ENCODE results near the gene INSC.

INSC gene

GRCh38 chr11:15212876-15213275, 98.2 kb downstream of the INSC start:
- no peak for DNase-seq (ENCODE audit: low read depth)
- H3K4me3 ChIP-seq (ENCODE audit: low read depth, low read length) = no peak overlapping the region
- in situ Hi-C loops (cut with HindIII; ENCODE audit: low sequenced_read_pairs) = no loop called here
- TF ChIP-seq CTCF (IDR thresholded peaks at IDR 0.05; ENCODE audit: low read depth, low read length, missing control alignments) = no peak

- H3K4me3 ChIP-seq (ENCODE audit: low read depth, low read length) = no peak overlapping the region
- in situ Hi-C loops (cut with HindIII; ENCODE audit: low sequenced_read_pairs) = no loop called here
- no peak for TF ChIP-seq CTCF (IDR thresholded peaks at IDR 0.05; ENCODE audit: low read depth, low read length, missing control alignments)
- DNase-seq (ENCODE audit: low read depth) = no peak
Observed at GRCh38 chr11:15213471-15214231, 98.9 kb downstream of the INSC start.

- TF ChIP-seq CTCF (IDR thresholded peaks at IDR 0.05; ENCODE audit: low read depth, low read length, missing control alignments) = no peak
- DNase-seq (ENCODE audit: low read depth) = no peak
- in situ Hi-C loops (cut with HindIII; ENCODE audit: low sequenced_read_pairs) = no loop called here
- H3K4me3 ChIP-seq (ENCODE audit: low read depth, low read length) = no peak overlapping the region
Observed at GRCh38 chr11:15215005-15215404, 100.3 kb downstream of the INSC start.

- in situ Hi-C loops (cut with HindIII; ENCODE audit: low sequenced_read_pairs) = no loop called here
- TF ChIP-seq CTCF (IDR thresholded peaks at IDR 0.05; ENCODE audit: low read depth, low read length, missing control alignments) = peak; percentile 43
- DNase-seq (ENCODE audit: low read depth) = no peak
- no peak overlapping the region for H3K4me3 ChIP-seq (ENCODE audit: low read depth, low read length)
Observed at GRCh38 chr11:15216678-15217077, 102.0 kb downstream of the INSC start.

GRCh38 chr11:15217416-15217815, 102.7 kb downstream of the INSC start:
- no peak for TF ChIP-seq CTCF (IDR thresholded peaks at IDR 0.05; ENCODE audit: low read depth, low read length, missing control alignments)
- no peak overlapping the region for H3K4me3 ChIP-seq (ENCODE audit: low read depth, low read length)
- DNase-seq (ENCODE audit: low read depth) = no peak
- in situ Hi-C loops (cut with HindIII; ENCODE audit: low sequenced_read_pairs) = no loop called here

GRCh38 chr11:15222777-15223176, 108.1 kb downstream of the INSC start:
- TF ChIP-seq CTCF (IDR thresholded peaks at IDR 0.05; ENCODE audit: low read depth, low read length, missing control alignments) = no peak
- H3K4me3 ChIP-seq (ENCODE audit: low read depth, low read length) = no peak overlapping the region
- in situ Hi-C loops (cut with HindIII; ENCODE audit: low sequenced_read_pairs) = no loop called here
- no peak for DNase-seq (ENCODE audit: low read depth)

Data from astrocyte of the cerebellum (primary cell).